Rectal smooth muscle tissue (tissue), 1 donor: ENCODE results near the gene ARHGEF7.

Experiments
- H3K27ac ChIP-seq: one replicate; pipeline ENCODE4 v1.7.0; 2013; ENCODE audit warnings: low read depth, low read length, inconsistent platforms
- H3K27me3 ChIP-seq: one replicate; pipeline ENCODE4 v1.7.0; 2013; ENCODE audit warnings: low read length; ENCODE audit not compliant: control insufficient read depth, insufficient read depth
- H3K36me3 ChIP-seq: one replicate; pipeline ENCODE4 v1.7.0; 2013; ENCODE audit warnings: low read length; ENCODE audit not compliant: control insufficient read depth, insufficient read depth
- H3K4me1 ChIP-seq: one replicate; pipeline ENCODE4 v1.7.0; 2013; ENCODE audit warnings: low read length; ENCODE audit not compliant: control insufficient read depth, insufficient read depth
- H3K4me3 ChIP-seq: one replicate; pipeline ENCODE4 v1.7.0; 2013; ENCODE audit warnings: low read length
- H3K9ac ChIP-seq: one replicate; pipeline ENCODE4 v1.7.0; 2013; ENCODE audit warnings: low read length

The ARHGEF7 gene

DNA sequence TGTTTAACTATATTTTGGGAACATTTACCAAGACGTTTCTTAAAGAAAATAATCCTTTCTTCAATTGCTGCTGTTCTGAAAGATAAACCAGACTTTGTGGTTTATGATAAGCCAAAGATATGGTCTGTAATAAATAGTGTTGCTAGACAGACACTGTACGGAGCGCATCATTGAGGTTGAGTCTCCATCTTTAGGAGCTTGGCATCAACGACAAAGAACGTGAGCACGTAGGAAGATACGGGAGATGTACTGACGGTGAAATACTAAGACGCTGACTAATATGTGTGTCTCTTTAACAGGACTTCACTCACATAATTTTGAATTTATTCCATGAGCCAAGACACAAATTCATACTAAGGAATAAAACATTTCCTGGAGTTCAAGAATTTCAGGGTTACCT lies 221.6 kb downstream of the ARHGEF7 start:
- H3K36me3 ChIP-seq, result no peaks in the 10 kb centered on the region
- H3K27ac ChIP-seq, result no peak overlapping the region
- H3K4me3 ChIP-seq, result no peak overlapping the region
- no peaks in the 10 kb centered on the region for H3K27me3 ChIP-seq
- no peaks in the 10 kb centered on the region for H3K4me1 ChIP-seq
- no peak overlapping the region for H3K9ac ChIP-seq

DNA sequence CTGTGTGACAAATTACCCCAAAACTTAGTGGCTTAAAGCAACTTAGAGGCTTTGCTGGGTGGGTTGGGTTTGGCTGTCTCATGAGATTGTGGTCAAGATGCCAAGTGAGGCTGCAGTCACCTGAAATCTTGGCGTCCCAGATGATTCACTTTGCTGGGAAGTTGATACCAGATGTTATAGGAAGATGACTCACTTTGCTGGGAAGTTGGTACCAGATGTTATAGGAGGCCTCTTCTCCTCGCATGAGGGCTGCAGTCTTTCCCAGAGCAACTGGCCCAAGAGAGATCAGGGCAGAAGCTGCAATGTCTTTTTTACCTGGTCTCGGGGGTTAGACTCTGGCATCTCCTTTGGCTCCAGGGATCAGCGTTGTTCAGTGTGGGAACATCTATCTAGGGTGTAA lies 222.1 kb downstream of the ARHGEF7 start:
- Histone ChIP-seq H3K36me3 (no peaks in the 10 kb centered on the region), H3K9ac (no peak overlapping the region), H3K27ac (no peak overlapping the region), H3K27me3 (no peaks in the 10 kb centered on the region), H3K4me3 (no peak overlapping the region), H3K4me1 (no peaks in the 10 kb centered on the region)

GRCh38 chr13:111337741-111338140 lies 222.6 kb downstream of the ARHGEF7 start:
- Histone ChIP-seq H3K9ac (no peak overlapping the region), H3K4me3 (no peak overlapping the region), H3K36me3 (no peaks in the 10 kb centered on the region), H3K27ac (no peak overlapping the region), H3K4me1 (no peaks in the 10 kb centered on the region), H3K27me3 (no peaks in the 10 kb centered on the region)

DNA sequence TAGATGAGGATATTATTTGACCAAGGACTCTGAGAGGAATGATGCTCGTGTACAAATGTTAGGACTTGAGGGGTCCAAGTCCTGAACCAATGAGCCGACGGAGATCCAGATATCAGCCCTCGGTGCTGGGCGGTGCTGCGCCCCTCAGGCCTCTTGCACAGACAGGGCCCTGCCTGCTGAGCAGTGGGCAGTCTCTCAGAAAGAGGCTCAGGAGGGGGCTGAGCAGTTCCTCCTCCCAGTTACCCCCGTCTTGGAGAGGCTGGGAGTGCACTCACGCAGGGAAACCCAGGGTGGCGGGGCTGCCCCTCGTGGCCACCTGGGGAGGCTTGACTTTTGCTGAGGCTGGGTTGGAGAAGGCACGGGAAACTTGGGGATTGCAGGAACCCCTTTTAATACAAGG lies 223.7 kb downstream of the ARHGEF7 start:
- H3K27me3 ChIP-seq, result no peaks in the 10 kb centered on the region
- H3K4me1 ChIP-seq, result no peaks in the 10 kb centered on the region
- no peak overlapping the region for H3K27ac ChIP-seq
- no peak overlapping the region for H3K9ac ChIP-seq
- H3K4me3 ChIP-seq, result no peak overlapping the region
- H3K36me3 ChIP-seq, result no peaks in the 10 kb centered on the region

- Histone ChIP-seq H3K4me1 (no peaks in the 10 kb centered on the region), H3K4me3 (no peak overlapping the region), H3K27ac (no peak overlapping the region)
Measured at GRCh38 chr13:111339366-111340143, 224.4 kb downstream of the ARHGEF7 start.

DNA sequence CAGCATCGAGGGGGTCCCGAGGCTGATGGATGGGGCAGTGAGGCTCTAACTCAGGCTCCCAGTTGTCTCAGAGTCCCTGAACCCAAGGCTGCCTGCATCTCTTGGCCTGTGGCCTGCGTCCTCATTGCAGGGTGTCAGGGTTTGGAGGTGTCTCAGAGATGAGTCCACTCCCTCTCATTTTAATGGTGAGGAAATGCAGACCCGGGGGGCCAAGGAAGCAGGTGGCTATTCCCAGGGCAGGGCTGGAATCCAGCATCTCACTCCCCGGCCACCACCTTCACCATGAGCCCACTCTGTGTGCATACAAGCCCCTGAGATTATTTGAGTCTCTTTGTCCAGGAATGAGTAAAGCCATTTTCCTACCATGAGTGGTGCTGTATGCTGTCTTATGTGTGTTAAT lies 226.8 kb downstream of the ARHGEF7 start:
- no peak overlapping the region for H3K4me3 ChIP-seq
- no peaks in the 10 kb centered on the region for H3K4me1 ChIP-seq
- H3K36me3 ChIP-seq, result no peaks in the 10 kb centered on the region
- H3K9ac ChIP-seq, result no peak overlapping the region
- no peaks in the 10 kb centered on the region for H3K27me3 ChIP-seq
- no peak overlapping the region for H3K27ac ChIP-seq

More at GRCh38 chr13:111339366-111340143, 224.4 kb downstream of the ARHGEF7 start:
- Histone ChIP-seq H3K27me3 (no peaks in the 10 kb centered on the region), H3K9ac (no peak overlapping the region), H3K36me3 (no peaks in the 10 kb centered on the region)

DNA sequence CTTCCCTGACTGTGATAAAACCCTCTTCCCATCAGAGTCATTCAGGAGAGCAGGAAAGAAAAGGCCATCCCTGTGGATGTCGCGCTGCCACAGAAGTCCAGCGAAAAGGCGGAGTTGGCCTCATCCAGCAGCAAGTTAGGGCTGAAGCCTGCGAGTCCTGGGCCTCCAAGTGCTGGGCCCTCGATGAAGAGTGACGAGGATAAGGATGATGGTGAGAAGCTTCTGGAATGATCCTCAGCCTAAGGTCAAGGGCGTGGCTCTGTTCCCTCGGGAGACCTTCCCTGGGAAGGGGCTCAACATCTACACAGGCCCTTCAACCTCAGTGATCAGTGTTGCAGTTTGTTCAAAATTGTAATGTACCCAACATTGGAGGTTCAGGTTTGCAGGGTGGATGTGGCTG lies 227.6 kb downstream of the ARHGEF7 start:
- no peaks in the 10 kb centered on the region for H3K27me3 ChIP-seq
- no peak overlapping the region for H3K4me3 ChIP-seq
- H3K4me1 ChIP-seq, result no peaks in the 10 kb centered on the region
- no peaks in the 10 kb centered on the region for H3K36me3 ChIP-seq
- no peak overlapping the region for H3K27ac ChIP-seq
- no peak overlapping the region for H3K9ac ChIP-seq

DNA sequence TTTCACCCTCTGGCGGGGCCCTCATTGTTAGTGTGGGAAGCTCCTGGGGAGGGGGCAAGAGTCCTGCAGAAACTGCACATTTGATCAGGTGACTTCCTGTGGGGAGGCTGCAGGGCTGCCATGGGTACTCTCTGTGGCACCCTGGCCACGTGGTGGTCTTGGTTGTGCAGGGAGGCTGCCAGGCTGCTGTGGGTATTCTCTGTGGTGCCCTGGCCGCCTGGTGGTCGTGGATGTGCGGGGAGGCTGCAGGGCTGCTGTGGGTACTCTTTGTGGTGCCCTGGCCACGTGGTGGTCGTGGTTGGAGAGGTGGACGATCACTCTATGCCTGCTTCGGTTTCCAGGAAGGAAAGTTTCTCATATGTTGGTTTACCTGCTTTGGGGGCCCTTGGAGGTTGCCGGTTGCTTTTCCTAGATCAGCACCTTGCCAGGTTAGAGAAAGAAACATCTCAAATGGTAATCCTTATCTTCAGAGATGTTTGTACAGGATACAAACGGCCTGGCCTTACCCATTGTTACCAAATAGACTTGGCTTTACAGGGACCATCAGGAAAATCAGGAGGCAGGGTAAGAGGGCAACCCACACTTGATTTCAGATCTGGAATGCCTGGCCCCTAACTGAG lies 228.2 kb downstream of the ARHGEF7 start:
- Histone ChIP-seq H3K4me1 (no peaks in the 10 kb centered on the region), H3K27me3 (no peaks in the 10 kb centered on the region), H3K36me3 (no peaks in the 10 kb centered on the region)

DNA sequence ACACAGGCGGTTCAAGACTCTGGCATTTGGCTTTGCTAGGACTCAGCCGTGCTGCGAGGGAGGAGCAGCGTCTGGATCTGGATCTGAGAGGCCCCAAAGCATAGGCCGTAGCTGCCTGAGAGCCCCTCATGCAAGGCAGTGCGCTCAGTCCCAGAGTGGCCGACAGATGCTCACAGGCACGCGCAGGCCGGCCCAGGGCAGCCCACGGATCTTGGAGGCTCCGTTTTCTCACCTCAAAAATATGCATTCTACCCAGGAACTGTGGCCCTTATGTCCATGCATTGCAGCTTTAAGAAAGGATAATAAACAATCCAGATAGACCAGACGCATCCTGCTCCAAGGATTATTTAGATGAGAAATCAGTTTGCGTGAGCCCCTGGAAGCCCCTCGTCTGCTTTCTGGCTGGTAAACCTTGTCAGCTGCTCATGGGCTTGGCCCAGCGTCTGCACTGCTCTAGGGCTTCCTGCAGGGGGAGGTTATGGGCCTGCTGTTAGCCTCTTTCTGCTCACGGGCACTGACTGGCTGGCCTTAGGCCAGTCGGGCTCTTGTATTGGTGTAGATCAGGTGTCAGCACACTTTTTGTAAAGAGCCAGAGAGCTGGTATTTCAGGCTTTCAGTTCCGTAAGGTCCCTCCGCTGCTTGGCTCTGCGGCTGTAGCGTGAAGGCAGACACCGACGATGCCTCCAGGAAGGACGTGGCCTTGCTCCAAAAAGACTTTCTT lies 229.5 kb downstream of the ARHGEF7 start:
- Histone ChIP-seq H3K27me3 (no peaks in the 10 kb centered on the region), H3K4me3 (no peak overlapping the region), H3K4me1 (no peaks in the 10 kb centered on the region), H3K27ac (no peak overlapping the region), H3K9ac (no peak overlapping the region), H3K36me3 (no peaks in the 10 kb centered on the region)

More for the DNA sequence above, 228.2 kb downstream of the ARHGEF7 start:
- H3K27ac ChIP-seq, result no peak overlapping the region
- H3K9ac ChIP-seq, result no peak overlapping the region
- H3K4me3 ChIP-seq, result no peak overlapping the region

DNA sequence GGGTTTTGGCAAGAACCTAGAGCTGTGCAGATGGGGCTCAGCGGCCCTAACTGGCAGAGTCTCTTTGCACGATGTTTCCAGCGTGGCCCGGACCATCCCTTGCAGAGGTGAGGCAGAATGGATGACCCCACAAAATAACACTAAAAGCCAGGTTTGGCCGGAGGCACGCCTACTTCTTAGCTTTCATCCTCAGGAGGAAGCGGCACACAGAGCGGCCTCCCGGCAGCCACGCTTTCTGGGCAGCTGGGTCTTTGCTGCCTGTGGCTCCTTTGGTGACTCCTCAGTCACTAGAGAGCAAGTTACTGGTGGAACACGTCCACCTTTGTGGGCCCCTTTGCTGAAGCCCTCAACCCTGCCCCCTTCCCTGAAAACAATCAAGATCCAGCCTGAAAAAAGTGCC lies 230.6 kb downstream of the ARHGEF7 start:
- no peak overlapping the region for H3K4me3 ChIP-seq
- H3K27me3 ChIP-seq, result no peaks in the 10 kb centered on the region
- H3K4me1 ChIP-seq, result no peaks in the 10 kb centered on the region
- no peaks in the 10 kb centered on the region for H3K36me3 ChIP-seq
- no peak overlapping the region for H3K27ac ChIP-seq
- no peak overlapping the region for H3K9ac ChIP-seq

DNA sequence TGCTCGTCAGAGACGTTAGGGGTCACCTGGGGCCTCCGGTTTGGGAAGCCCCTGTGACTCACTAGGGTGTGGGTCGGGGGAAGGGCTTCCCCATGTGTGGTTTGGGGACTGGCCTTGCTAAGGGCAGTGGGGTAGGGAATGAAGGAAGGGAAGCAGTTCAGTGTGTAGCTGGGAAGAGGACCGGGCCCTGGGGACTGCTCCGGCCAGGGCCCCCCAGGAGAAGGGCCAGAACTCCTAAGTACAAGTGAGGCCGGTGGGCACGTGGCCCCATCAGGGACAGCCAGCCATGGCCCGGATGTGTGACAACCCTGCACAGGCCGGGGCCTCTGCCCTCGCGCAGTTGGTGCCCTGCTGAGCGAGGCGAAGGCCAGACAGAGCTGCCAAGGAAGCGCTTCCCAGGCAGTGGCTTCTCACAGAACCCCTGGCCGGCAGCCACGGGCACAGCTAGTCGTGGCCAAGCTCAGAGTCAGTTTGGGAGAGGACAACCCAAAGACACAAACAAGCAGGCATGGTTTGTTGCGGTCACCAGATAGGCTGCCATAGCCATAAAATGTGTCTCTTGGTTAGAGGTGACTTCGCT lies 231.1 kb downstream of the ARHGEF7 start:
- H3K27me3 ChIP-seq, result no peaks in the 10 kb centered on the region
- no peak overlapping the region for H3K27ac ChIP-seq
- no peaks in the 10 kb centered on the region for H3K36me3 ChIP-seq
- H3K4me1 ChIP-seq, result no peaks in the 10 kb centered on the region
- no peak overlapping the region for H3K4me3 ChIP-seq
- H3K9ac ChIP-seq, result no peak overlapping the region

DNA sequence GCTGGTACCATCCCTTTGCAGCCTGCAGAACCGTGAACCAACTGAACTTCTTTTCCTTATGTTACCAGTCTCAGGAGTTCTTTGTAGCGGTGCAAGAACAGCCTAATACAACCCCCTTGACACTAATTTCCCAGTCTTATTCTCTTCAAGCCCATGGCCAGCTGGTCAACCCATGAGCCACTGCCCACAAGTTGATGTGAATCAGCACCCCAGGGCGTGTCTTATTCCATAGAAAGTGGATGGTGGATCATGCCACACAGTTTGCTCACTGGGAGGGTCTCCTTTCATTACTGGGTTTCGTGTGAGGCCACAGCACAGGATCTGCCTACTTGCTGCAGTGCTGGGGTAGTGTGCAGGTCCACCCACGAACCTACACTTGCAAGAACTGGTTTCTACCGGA lies 232.3 kb downstream of the ARHGEF7 start:
- H3K27ac ChIP-seq, result no peak overlapping the region
- no peak overlapping the region for H3K4me3 ChIP-seq
- no peaks in the 10 kb centered on the region for H3K4me1 ChIP-seq
- H3K27me3 ChIP-seq, result no peaks in the 10 kb centered on the region
- no peak overlapping the region for H3K9ac ChIP-seq
- H3K36me3 ChIP-seq, result no peaks in the 10 kb centered on the region
